Nephron (organoid): ENCODE results near the gene PHF12.
"Not testable (repeated sequence)": the region's sequence is repeated elsewhere in the genome, so short reads cannot be mapped to it uniquely, and the experiment has no call there.

Experiments
- H3K27ac Mint-ChIP-seq, 3 experiments: 2 replicates each; pipeline ENCODE4 v1.8.0; 2020; ENCODE audit warnings: mixed read lengths in 3 of 3, mild to moderate bottlenecking in 2 of 3, moderate library complexity in 1 of 3
- H3K27me3 Mint-ChIP-seq: 2 replicates; pipeline ENCODE4 v1.8.0; 2021; ENCODE audit warnings: low read depth, mild to moderate bottlenecking, moderate library complexity, mixed read lengths
- H3K36me3 Mint-ChIP-seq: 2 replicates; pipeline ENCODE4 v1.8.0; 2020; ENCODE audit warnings: low read depth, mixed read lengths
- H3K4me1 Mint-ChIP-seq: 2 replicates; pipeline ENCODE4 v1.8.0; 2020; ENCODE audit warnings: mixed read lengths
- H3K4me3 Mint-ChIP-seq, 3 experiments: 2 replicates each; pipeline ENCODE4 v1.8.0; 2020; ENCODE audit warnings: mild to moderate bottlenecking in 3 of 3, mixed read lengths in 3 of 3, moderate library complexity in 2 of 3
- H3K9me3 Mint-ChIP-seq: 2 replicates; pipeline ENCODE4 v1.8.0; 2020; ENCODE audit warnings: mixed read lengths
- CTCF ChIP-seq, 3 experiments: fragments of 200-600 bp; sonication (generic); IDR thresholded peaks; one replicate each; pipeline ENCODE4 v1.5.0; 2021; ENCODE audit warnings: antibody characterized with exemption in 3 of 3; ENCODE audit not compliant: unreplicated experiment in 3 of 3

PHF12 gene

GRCh38 chr17:28881533-28882056, 69.7 kb downstream of the PHF12 start:
- Mint-ChIP-seq H3K9me3 (no peaks in the 10 kb centered on the region), H3K27me3 (no peaks in the 10 kb centered on the region), H3K4me3 (no peak overlapping the region), H3K36me3 (peaks cover 44% of the 10 kb centered on the region), H3K27ac (no peak overlapping the region), H3K4me1 (no peaks in the 10 kb centered on the region)
- TF ChIP-seq CTCF (IDR thresholded peaks at IDR 0.05; ENCODE audit: unreplicated experiment in 3 of 3): no peak

- Mint-ChIP-seq H3K27ac (no peak overlapping the region), H3K4me1 (no peaks in the 10 kb centered on the region), H3K27me3 (no peaks in the 10 kb centered on the region), H3K36me3 (peaks cover 44% of the 10 kb centered on the region), H3K4me3 (no peak overlapping the region), H3K9me3 (no peaks in the 10 kb centered on the region)
- no peak for TF ChIP-seq CTCF (IDR thresholded peaks at IDR 0.05; ENCODE audit: unreplicated experiment in 3 of 3)
These were observed 70.8 kb downstream of the PHF12 start for GRCh38 chr17:28880572-28880945.

- H3K9me3 Mint-ChIP-seq: no peaks in the 10 kb centered on the region
- H3K4me1 Mint-ChIP-seq: no peaks in the 10 kb centered on the region
- no peak for TF ChIP-seq CTCF (IDR thresholded peaks at IDR 0.05; ENCODE audit: unreplicated experiment in 3 of 3)
- no peak overlapping the region for H3K4me3 Mint-ChIP-seq
- no peaks in the 10 kb centered on the region for H3K27me3 Mint-ChIP-seq
- H3K27ac Mint-ChIP-seq: no peak overlapping the region
- H3K36me3 Mint-ChIP-seq: peaks cover 44% of the 10 kb centered on the region
These were observed 71.3 kb downstream of the PHF12 start for GRCh38 chr17:28879886-28880571.

- H3K27ac Mint-ChIP-seq: no peak overlapping the region
- no peaks in the 10 kb centered on the region for H3K9me3 Mint-ChIP-seq
- peaks cover 42% of the 10 kb centered on the region for H3K36me3 Mint-ChIP-seq
- TF ChIP-seq CTCF (IDR thresholded peaks at IDR 0.05; ENCODE audit: unreplicated experiment in 3 of 3): peak; percentile 15 to 27 (median 23)
- no peaks in the 10 kb centered on the region for H3K4me1 Mint-ChIP-seq
- no peak overlapping the region for H3K4me3 Mint-ChIP-seq
- H3K27me3 Mint-ChIP-seq: no peaks in the 10 kb centered on the region
These were observed 72.3 kb downstream of the PHF12 start for GRCh38 chr17:28878981-28879380.

- no peaks in the 10 kb centered on the region for H3K27me3 Mint-ChIP-seq
- H3K4me3 Mint-ChIP-seq: no peak overlapping the region
- H3K27ac Mint-ChIP-seq: no peak overlapping the region
- no peaks in the 10 kb centered on the region for H3K9me3 Mint-ChIP-seq
- H3K4me1 Mint-ChIP-seq: no peaks in the 10 kb centered on the region
- peaks cover 42% of the 10 kb centered on the region for H3K36me3 Mint-ChIP-seq
- TF ChIP-seq CTCF (IDR thresholded peaks at IDR 0.05; ENCODE audit: unreplicated experiment in 3 of 3): no peak
These were observed 73.0 kb downstream of the PHF12 start for GRCh38 chr17:28878158-28878910.

GRCh38 chr17:28877150-28877711, 74.1 kb downstream of the PHF12 start:
- H3K4me1 Mint-ChIP-seq, H3K4me3 Mint-ChIP-seq, H3K27ac Mint-ChIP-seq, H3K9me3 Mint-ChIP-seq, H3K27me3 Mint-ChIP-seq: not testable (repeated sequence)
- H3K36me3 Mint-ChIP-seq: peaks cover 34% of the 10 kb centered on the region
